Mesendoderm (in vitro differentiated cells): ENCODE data around the gene ACOXL.

Experiments used
- DNase-seq: peaks from one replicate; pipeline ENCODE4 v3.0.0; 2013
- H2AK5ac ChIP-seq: 2 replicates; pipeline ENCODE4 v1.6.1; 2013; ENCODE audit warnings: low read length, inconsistent platforms
- H2BK120ac ChIP-seq: 2 replicates; pipeline ENCODE4 v1.6.1; 2013; ENCODE audit warnings: low read depth, mild to moderate bottlenecking, low read length, moderate library complexity, mixed read lengths
- H2BK15ac ChIP-seq: replicated peaks from 2 replicates; pipeline ENCODE4 v1.6.1; 2013; ENCODE audit warnings: low read depth, mild to moderate bottlenecking, moderate library complexity
- H2BK5ac ChIP-seq: 2 replicates; pipeline ENCODE4 v1.6.1; 2013; ENCODE audit warnings: low read length, inconsistent platforms
- H3K18ac ChIP-seq: 2 replicates; pipeline ENCODE4 v1.6.1; 2013; ENCODE audit warnings: mild to moderate bottlenecking, low read length, mixed read lengths
- H3K23ac ChIP-seq: one replicate; pipeline ENCODE4 v1.6.1; 2013; ENCODE audit warnings: low read length
- H3K27ac ChIP-seq: 2 replicates; pipeline ENCODE4 v1.5.1; 2013; ENCODE audit warnings: low read depth, mild to moderate bottlenecking, inconsistent platforms, low read length, moderate library complexity
- H3K27me3 ChIP-seq: 2 replicates; pipeline ENCODE4 v1.6.1; 2013; ENCODE audit warnings: low read length, control low read depth, mild to moderate bottlenecking, inconsistent platforms; ENCODE audit not compliant: insufficient read depth, poor library complexity
- H3K36me3 ChIP-seq: 2 replicates; pipeline ENCODE4 v1.6.1; 2013; ENCODE audit warnings: low read length, inconsistent platforms; ENCODE audit not compliant: control insufficient read depth, insufficient read depth
- H3K4ac ChIP-seq: one replicate; pipeline ENCODE4 v1.6.1; 2013; ENCODE audit warnings: low read depth, mild to moderate bottlenecking, low read length, moderate library complexity
- H3K4me1 ChIP-seq: 2 replicates; pipeline ENCODE4 v1.6.1; 2013; ENCODE audit warnings: low read depth, low read length, inconsistent platforms; ENCODE audit not compliant: control insufficient read depth
- H3K4me2 ChIP-seq: 2 replicates; pipeline ENCODE4 v1.6.1; 2013; ENCODE audit warnings: low read length
- H3K4me3 ChIP-seq: 2 replicates; pipeline ENCODE4 v1.5.1; 2013; ENCODE audit warnings: mild to moderate bottlenecking, low read length
- H3K56ac ChIP-seq: one replicate; pipeline ENCODE4 v1.6.1; 2013; ENCODE audit warnings: low read length
- H3K79me1 ChIP-seq: 2 replicates; pipeline ENCODE4 v1.6.1; 2013; ENCODE audit warnings: low read length, inconsistent platforms
- H3K79me2 ChIP-seq: 2 replicates; pipeline ENCODE4 v1.6.1; 2013; ENCODE audit warnings: mild to moderate bottlenecking, low read length; ENCODE audit not compliant: control insufficient read depth, insufficient read depth
- H3K9ac ChIP-seq: 2 replicates; pipeline ENCODE4 v1.6.1; 2013; ENCODE audit warnings: low read length, inconsistent platforms
- H4K5ac ChIP-seq: one replicate; pipeline ENCODE4 v1.6.1; 2013; ENCODE audit warnings: low read length
- H4K8ac ChIP-seq: one replicate; pipeline ENCODE4 v1.6.1; 2013; ENCODE audit warnings: low read depth, mild to moderate bottlenecking, control low read depth, low read length, moderate library complexity
- WGBS: extraction: QIAGEN DNeasy Blood & Tissue Kit; methylation state at CpG from one replicate; pipeline ENCODE4 v1.1.7; 2013; ENCODE audit warnings: low lambda C conversion rate, missing lambda C conversion rate; ENCODE audit not compliant: insufficient coverage; ENCODE audit errors: extremely low coverage; 5-methylcytosine and 5-hydroxymethylcytosine counted together

ACOXL gene

DNA sequence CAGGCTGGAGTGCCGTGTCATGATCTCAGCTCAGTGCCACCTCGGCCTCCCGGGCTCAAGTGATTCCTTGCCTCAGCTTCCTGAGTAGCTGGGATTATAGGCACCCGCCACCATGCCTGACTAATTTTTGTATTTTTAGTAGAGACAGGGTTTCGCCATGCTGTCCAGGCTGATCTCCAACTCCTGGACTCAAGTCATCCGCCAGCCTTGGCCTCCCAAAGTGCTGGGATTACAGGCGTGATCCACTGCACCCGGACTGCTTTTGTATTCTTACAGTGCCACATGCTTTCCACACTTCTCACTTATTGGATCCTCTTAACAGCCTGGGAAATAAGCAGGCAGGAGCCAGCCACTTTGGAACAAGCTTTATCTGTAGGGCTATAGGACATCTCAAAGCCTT, 363.1 kb downstream of the ACOXL start:
- Histone ChIP-seq H3K4me1 (no peaks in the 10 kb centered on the region), H3K56ac (no peak overlapping the region), H4K5ac (no peak overlapping the region), H2AK5ac (no peak overlapping the region), H4K8ac (no peak overlapping the region), H3K79me1 (no peaks in the 10 kb centered on the region), H2BK5ac (no peak overlapping the region), H3K36me3 (no peaks in the 10 kb centered on the region), H3K4ac (no peak overlapping the region), H2BK15ac (no peak overlapping the region), H3K27ac (no peak overlapping the region), H2BK120ac (no peak overlapping the region), H3K4me2 (no peak overlapping the region), H3K4me3 (no peak overlapping the region), H3K9ac (no peak overlapping the region), H3K23ac (no peak overlapping the region), H3K79me2 (no peaks in the 10 kb centered on the region), H3K27me3 (no peaks in the 10 kb centered on the region), H3K18ac (no peak overlapping the region)
- WGBS = no CpG with 5 or more reads among the region's 8 CpGs
- no peak for DNase-seq

DNA sequence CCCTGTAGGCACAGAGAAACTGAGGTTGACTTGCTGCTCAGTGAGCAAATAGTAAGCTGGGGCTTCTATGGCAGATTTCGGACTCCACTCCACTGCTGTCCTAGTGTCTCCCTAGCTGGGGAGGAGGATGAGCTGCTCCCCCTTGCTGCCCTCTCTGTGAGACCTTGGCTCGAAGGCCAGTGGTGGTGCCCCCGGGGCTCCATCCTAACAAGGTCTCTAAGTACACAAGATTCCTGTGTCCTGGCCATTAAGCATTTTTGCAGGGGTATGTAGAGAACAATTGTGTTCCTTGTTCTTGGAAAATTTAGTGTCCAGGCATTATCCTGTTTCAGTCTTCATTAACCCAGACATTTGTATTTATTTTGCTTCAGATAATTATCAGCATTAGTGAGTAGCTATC, 367.0 kb downstream of the ACOXL start:
- no peak for DNase-seq
- no peak overlapping the region for H3K23ac ChIP-seq
- no peak overlapping the region for H2BK120ac ChIP-seq
- no peak overlapping the region for H3K27ac ChIP-seq
- no peak overlapping the region for H2BK5ac ChIP-seq
- no peak overlapping the region for H3K56ac ChIP-seq
- no peak overlapping the region for H4K5ac ChIP-seq
- H3K4me3 ChIP-seq = no peak overlapping the region
- H3K79me2 ChIP-seq = no peaks in the 10 kb centered on the region
- no peak overlapping the region for H3K4ac ChIP-seq
- H3K79me1 ChIP-seq = no peaks in the 10 kb centered on the region
- no peak overlapping the region for H3K9ac ChIP-seq
- WGBS = no CpG with 5 or more reads among the region's 3 CpGs
- H3K4me1 ChIP-seq = no peaks in the 10 kb centered on the region
- no peaks in the 10 kb centered on the region for H3K27me3 ChIP-seq
- no peak overlapping the region for H2AK5ac ChIP-seq
- H2BK15ac ChIP-seq = no peak overlapping the region
- no peak overlapping the region for H3K18ac ChIP-seq
- H4K8ac ChIP-seq = no peak overlapping the region
- H3K4me2 ChIP-seq = no peak overlapping the region
- H3K36me3 ChIP-seq = no peaks in the 10 kb centered on the region

DNA sequence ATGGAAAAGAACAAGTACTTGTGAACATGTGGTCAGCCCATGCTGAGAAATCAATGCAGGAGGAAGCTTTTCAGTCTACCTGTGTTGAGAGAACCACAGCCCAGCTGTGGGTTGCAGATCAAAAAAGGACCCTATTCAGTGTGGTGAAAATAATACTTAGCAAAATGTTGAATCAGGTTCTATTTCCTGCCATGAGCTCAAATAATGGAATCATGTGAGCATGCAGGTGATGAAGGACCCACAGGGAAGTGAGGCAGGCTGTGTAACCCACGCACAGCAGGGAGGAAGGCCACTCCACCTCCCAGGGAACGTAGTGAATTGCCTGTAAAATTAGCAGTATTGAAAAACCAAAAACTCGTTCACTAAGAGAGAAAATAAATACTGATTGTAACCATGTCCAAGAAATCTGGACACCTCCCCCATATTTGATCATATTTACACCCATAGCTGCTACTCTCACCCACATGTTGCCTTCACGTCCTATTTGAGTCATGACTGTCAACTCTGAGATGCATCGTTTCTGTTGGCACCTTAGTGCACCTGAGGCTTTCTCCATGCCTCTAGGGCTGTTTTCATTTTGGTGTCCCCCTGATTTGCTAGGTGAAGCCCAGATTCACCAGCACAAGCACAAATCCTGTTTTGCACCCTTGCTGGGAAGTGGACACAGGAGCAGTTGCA, 367.9 kb downstream of the ACOXL start:
- Histone ChIP-seq H4K8ac (no peak overlapping the region), H4K5ac (no peak overlapping the region)

DNA sequence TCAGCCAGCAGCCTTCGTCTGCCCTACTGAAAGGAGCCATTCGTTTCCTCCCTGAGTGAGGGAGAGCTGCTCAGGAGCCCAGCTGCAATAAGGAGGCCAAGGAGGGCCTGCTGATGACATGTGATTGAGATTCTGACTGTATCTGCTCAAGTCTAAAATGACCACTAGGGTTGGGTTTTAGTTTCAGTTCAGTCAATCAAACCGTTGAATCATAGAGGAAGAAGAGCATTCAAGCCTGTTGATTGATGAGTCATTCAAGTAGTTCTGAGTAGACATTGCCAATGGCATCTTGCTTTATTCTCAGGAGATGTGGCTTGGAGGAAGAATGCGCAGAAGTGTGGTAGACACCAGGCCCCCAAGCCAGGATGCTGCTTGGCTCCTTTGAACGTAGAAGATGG, 368.4 kb downstream of the ACOXL start:
- Histone ChIP-seq H2BK120ac (no peak overlapping the region), H3K36me3 (no peaks in the 10 kb centered on the region), H3K4ac (no peak overlapping the region), H3K79me2 (no peaks in the 10 kb centered on the region), H2BK15ac (no peak overlapping the region), H3K23ac (no peak overlapping the region), H3K9ac (no peak overlapping the region), H4K5ac (no peak overlapping the region), H3K4me3 (no peak overlapping the region), H3K4me2 (no peak overlapping the region), H3K27ac (no peak overlapping the region), H3K27me3 (no peaks in the 10 kb centered on the region), H3K56ac (no peak overlapping the region), H3K18ac (no peak overlapping the region), H3K4me1 (no peaks in the 10 kb centered on the region), H2AK5ac (no peak overlapping the region), H3K79me1 (no peaks in the 10 kb centered on the region), H2BK5ac (no peak overlapping the region), H4K8ac (no peak overlapping the region)
- no CpG with 5 or more reads among the region's 5 CpGs for WGBS
- peak; percentile 13 for DNase-seq

More for the DNA sequence above, 367.9 kb downstream of the ACOXL start:
- H3K4me3 ChIP-seq = no peak overlapping the region
- H3K4me2 ChIP-seq = no peak overlapping the region
- no peak overlapping the region for H3K9ac ChIP-seq
- no peak overlapping the region for H2BK120ac ChIP-seq
- H3K79me1 ChIP-seq = no peaks in the 10 kb centered on the region
- no peaks in the 10 kb centered on the region for H3K79me2 ChIP-seq
- H3K27me3 ChIP-seq = no peaks in the 10 kb centered on the region
- WGBS = no CpG with 5 or more reads among the region's 5 CpGs
- H2BK15ac ChIP-seq = no peak overlapping the region
- no peaks in the 10 kb centered on the region for H3K36me3 ChIP-seq
- no peak overlapping the region for H3K23ac ChIP-seq
- H3K4ac ChIP-seq = no peak overlapping the region
- H3K56ac ChIP-seq = no peak overlapping the region
- DNase-seq = no peak
- H2AK5ac ChIP-seq = no peak overlapping the region
- H3K27ac ChIP-seq = no peak overlapping the region
- no peaks in the 10 kb centered on the region for H3K4me1 ChIP-seq
- no peak overlapping the region for H3K18ac ChIP-seq
- no peak overlapping the region for H2BK5ac ChIP-seq

DNA sequence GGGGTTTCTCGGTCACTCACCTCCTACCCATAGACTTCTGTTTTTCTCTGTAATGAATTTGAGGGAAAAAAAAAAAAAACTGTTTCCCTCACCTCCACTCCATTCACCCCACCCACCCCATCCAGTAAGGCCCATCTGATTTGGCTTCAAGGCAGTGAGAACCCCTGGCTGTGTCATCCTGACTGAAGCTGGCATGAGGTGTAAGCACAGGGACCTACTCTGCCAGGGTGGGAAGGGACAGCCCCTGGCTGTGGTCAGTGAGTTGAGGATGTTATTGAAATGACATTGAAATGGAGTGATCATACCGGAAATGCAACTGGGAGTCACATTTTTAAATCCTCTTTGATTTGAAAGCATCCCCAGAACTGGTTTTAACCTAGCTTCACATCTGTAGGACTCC, 369.2 kb downstream of the ACOXL start:
- H3K79me2 ChIP-seq = no peaks in the 10 kb centered on the region
- no peak overlapping the region for H2AK5ac ChIP-seq
- H3K18ac ChIP-seq = no peak overlapping the region
- no peaks in the 10 kb centered on the region for H3K79me1 ChIP-seq
- H3K4me3 ChIP-seq = no peak overlapping the region
- no peak overlapping the region for H2BK120ac ChIP-seq
- no peak for DNase-seq
- H3K4me2 ChIP-seq = no peak overlapping the region
- no peak overlapping the region for H4K5ac ChIP-seq
- no peak overlapping the region for H3K23ac ChIP-seq
- H2BK5ac ChIP-seq = no peak overlapping the region
- no peak overlapping the region for H3K4ac ChIP-seq
- H4K8ac ChIP-seq = no peak overlapping the region
- WGBS = no CpG with 5 or more reads among the region's 2 CpGs
- no peak overlapping the region for H2BK15ac ChIP-seq
- no peak overlapping the region for H3K56ac ChIP-seq
- H3K27ac ChIP-seq = no peak overlapping the region
- H3K4me1 ChIP-seq = no peaks in the 10 kb centered on the region
- no peaks in the 10 kb centered on the region for H3K27me3 ChIP-seq
- H3K36me3 ChIP-seq = no peaks in the 10 kb centered on the region
- H3K9ac ChIP-seq = no peak overlapping the region

DNA sequence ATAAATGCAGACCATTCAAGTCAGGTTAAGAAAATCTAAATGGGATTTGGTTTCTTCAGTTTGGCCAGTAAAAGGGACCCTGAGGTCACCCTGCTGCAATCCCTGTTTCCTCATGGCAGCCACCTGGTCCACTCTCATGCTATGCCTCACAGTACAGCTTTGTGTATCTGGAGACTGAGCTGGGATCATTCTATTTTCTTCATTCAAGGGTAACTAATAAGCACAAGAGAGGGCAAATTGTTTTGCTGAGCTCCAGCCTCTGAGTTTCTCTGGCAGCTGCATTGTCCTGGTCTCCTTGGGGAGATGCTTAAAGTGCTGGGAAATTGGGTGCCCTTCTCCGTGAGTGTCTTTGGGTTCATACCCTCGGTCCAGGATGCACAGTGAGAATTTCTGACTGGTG, 369.8 kb downstream of the ACOXL start:
- no CpG with 5 or more reads among the region's 2 CpGs for WGBS
- H3K27me3 ChIP-seq = no peaks in the 10 kb centered on the region

More for the DNA sequence above, 369.8 kb downstream of the ACOXL start:
- DNase-seq = no peak
- Histone ChIP-seq H3K56ac (no peak overlapping the region), H3K27ac (no peak overlapping the region), H3K18ac (no peak overlapping the region), H2AK5ac (no peak overlapping the region), H2BK15ac (no peak overlapping the region), H3K4me3 (no peak overlapping the region), H4K8ac (no peak overlapping the region), H3K9ac (no peak overlapping the region), H3K36me3 (no peaks in the 10 kb centered on the region), H3K79me1 (no peaks in the 10 kb centered on the region), H3K4me1 (no peaks in the 10 kb centered on the region), H2BK120ac (no peak overlapping the region), H3K4ac (no peak overlapping the region), H3K4me2 (no peak overlapping the region), H3K79me2 (no peaks in the 10 kb centered on the region), H2BK5ac (no peak overlapping the region), H3K23ac (no peak overlapping the region), H4K5ac (no peak overlapping the region)
